Measurements from ENCODE around the gene PGR. TPM values are rescaled to one million over a fixed set of nuclear protein-coding genes. Genes with fewer than 3 reads are reported as not detected.

Gene PGR
- total RNA-seq, 4 donors from 2014 or later = 0.18 to 0.80 (median 0.53) TPM

DNA sequence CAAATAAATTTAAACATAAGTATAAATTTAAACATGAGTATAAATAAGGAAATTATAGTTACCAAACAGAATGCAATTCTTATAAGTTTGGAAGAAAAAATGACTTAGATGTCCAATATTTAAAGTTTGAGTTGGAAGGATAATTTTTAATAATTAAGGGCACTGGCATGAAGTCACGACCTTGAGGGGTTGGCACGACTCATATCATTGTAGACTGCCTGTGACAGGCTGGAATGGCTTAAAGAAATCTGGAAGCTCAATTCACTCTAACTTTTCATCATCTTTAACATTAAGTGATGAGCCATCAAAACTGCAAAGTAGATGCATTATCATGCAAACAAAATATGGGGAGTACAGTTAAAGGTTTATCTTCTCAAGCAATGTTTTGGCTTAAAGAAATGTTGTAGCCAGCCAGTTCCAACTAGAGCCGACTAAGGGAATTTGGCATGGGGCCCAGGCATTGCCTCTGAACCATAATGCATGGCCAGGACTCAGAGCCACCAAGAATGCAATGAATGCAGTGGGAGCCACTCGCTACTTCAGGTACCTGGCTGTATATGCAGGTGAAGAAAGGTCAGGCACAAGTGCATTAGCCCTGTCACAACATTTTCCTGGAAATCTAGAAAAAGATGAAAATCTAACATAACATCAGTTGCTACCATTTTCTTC, 33.4 kb downstream of the PGR start:
- no peaks in the 10 kb centered on the region for H3K36me3 ChIP-seq
- no peaks in the 10 kb centered on the region for H3K4me1 ChIP-seq
- H3K9me3 ChIP-seq = no peaks in the 10 kb centered on the region
- TF ChIP-seq POLR2AphosphoS5 (IDR thresholded peaks at IDR 0.05) (no peak), POLR2A (IDR thresholded peaks at IDR 0.05) (no peak), EP300 (IDR thresholded peaks at IDR 0.05) (no peak)
- DNase-seq (ENCODE audit: low spot score in 2 of 2) = no peak
- no peaks in the 10 kb centered on the region for H3K27me3 ChIP-seq
- 52% methylated on average over 4 of the region's 4 CpGs for WGBS
- no peak overlapping the region for H3K4me3 ChIP-seq
- no peak overlapping the region for H3K27ac ChIP-seq

GRCh38 chr11:101091781-101092180, 37.8 kb downstream of the PGR start:
- no peaks in the 10 kb centered on the region for H3K36me3 ChIP-seq
- H3K4me3 ChIP-seq = no peak overlapping the region
- TF ChIP-seq, protein P1, sequence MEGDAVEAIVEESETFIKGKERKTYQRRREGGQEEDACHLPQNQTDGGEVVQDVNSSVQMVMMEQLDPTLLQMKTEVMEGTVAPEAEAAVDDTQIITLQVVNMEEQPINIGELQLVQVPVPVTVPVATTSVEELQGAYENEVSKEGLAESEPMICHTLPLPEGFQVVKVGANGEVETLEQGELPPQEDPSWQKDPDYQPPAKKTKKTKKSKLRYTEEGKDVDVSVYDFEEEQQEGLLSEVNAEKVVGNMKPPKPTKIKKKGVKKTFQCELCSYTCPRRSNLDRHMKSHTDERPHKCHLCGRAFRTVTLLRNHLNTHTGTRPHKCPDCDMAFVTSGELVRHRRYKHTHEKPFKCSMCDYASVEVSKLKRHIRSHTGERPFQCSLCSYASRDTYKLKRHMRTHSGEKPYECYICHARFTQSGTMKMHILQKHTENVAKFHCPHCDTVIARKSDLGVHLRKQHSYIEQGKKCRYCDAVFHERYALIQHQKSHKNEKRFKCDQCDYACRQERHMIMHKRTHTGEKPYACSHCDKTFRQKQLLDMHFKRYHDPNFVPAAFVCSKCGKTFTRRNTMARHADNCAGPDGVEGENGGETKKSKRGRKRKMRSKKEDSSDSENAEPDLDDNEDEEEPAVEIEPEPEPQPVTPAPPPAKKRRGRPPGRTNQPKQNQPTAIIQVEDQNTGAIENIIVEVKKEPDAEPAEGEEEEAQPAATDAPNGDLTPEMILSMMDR (IDR thresholded peaks at IDR 0.05) = no peak
- TF ChIP-seq POLR2A (IDR thresholded peaks at IDR 0.05) (no peak), POLR2AphosphoS5 (IDR thresholded peaks at IDR 0.05) (no peak), EP300 (IDR thresholded peaks at IDR 0.05) (no peak)
- H3K9me3 ChIP-seq = no peaks in the 10 kb centered on the region
- H3K4me1 ChIP-seq = no peaks in the 10 kb centered on the region
- H3K27ac ChIP-seq = no peak overlapping the region
- WGBS = 84% methylated on average over 3 of the region's 3 CpGs
- DNase-seq (ENCODE audit: low spot score in 2 of 2) = no peak
- no peaks in the 10 kb centered on the region for H3K27me3 ChIP-seq

DNA sequence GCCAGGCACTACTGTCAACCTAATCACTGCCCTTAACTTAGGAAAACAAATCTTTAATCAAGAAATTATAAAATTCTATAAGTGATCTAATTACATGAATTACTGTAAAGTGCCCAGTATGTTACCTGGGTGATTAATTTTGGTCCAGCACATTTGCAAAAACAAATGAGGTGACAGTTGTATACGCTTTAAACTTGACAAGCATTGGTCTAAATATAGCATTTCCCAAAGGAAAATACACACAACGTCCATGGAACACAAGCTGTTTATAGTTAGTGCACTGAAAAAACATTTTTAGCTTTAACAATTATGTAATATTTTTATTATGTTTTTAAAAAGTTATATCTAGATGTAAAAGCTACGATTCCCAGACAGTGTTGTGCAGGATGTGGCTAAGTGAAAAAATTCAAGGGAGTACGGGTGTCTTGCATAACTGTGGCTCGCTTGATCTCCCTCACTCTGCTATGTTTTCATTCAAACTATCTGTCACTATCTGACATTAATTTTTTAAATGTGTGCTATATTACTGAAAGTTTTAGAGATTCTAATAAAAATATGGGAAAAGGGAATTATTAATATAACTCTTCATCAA, 38.8 kb downstream of the PGR start:
- Histone ChIP-seq H3K36me3 (no peaks in the 10 kb centered on the region), H3K27ac (no peak overlapping the region), H3K4me3 (no peak overlapping the region), H3K27me3 (no peaks in the 10 kb centered on the region), H3K4me1 (no peaks in the 10 kb centered on the region), H3K9me3 (no peaks in the 10 kb centered on the region)
- 61% methylated on average over 5 of the region's 5 CpGs for WGBS
- DNase-seq (ENCODE audit: low spot score in 2 of 2) = no peak
- TF ChIP-seq EP300 (IDR thresholded peaks at IDR 0.05) = no peak
- TF ChIP-seq POLR2A (IDR thresholded peaks at IDR 0.05) = no peak
- TF ChIP-seq, protein P1 (IDR thresholded peaks at IDR 0.05) = no peak
- no peak for TF ChIP-seq POLR2AphosphoS5 (IDR thresholded peaks at IDR 0.05)

- WGBS = 100% methylated on average over 1 of the region's 1 CpG
- H3K27ac ChIP-seq = no peak overlapping the region
- DNase-seq (ENCODE audit: low spot score in 2 of 2) = no peak
- TF ChIP-seq POLR2AphosphoS5 (IDR thresholded peaks at IDR 0.05) (no peak), POLR2A (IDR thresholded peaks at IDR 0.05) (no peak), EP300 (IDR thresholded peaks at IDR 0.05) (no peak)
- TF ChIP-seq, protein P1 (IDR thresholded peaks at IDR 0.05) = no peak
- no peaks in the 10 kb centered on the region for H3K27me3 ChIP-seq
- peaks cover 3% of the 10 kb centered on the region for H3K9me3 ChIP-seq
- peaks cover 6% of the 10 kb centered on the region for H3K36me3 ChIP-seq
- no peak overlapping the region for H3K4me3 ChIP-seq
- H3K4me1 ChIP-seq = no peaks in the 10 kb centered on the region
Observed at GRCh38 chr11:101083335-101083734, 46.3 kb downstream of the PGR start.

DNA sequence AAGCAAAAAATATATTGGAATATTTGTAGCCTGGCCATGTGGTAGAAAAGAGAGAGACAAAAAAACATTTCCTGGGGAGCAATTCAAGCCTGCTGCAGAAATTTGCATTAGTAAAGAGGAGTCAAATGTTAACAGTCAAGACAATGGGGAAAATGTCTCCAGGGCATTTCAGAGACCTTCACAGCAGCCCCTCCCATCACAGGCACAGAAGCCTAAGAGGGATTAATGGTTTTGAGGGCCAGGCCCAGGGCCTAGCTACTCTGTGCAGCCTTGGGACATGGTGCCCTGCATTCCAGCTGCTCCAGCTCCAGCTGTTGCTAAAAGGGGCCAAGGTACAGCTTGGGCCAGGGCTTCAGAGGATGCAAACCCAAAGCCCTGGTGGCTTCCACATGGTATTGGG, 46.8 kb downstream of the PGR start:
- Histone ChIP-seq H3K36me3 (peaks cover 6% of the 10 kb centered on the region), H3K27me3 (no peaks in the 10 kb centered on the region), H3K9me3 (peaks cover 3% of the 10 kb centered on the region), H3K27ac (no peak overlapping the region), H3K4me3 (no peak overlapping the region), H3K4me1 (no peaks in the 10 kb centered on the region)
- no peak for DNase-seq (ENCODE audit: low spot score in 2 of 2)
- TF ChIP-seq EP300 (IDR thresholded peaks at IDR 0.05) (no peak), POLR2AphosphoS5 (IDR thresholded peaks at IDR 0.05) (no peak), POLR2A (IDR thresholded peaks at IDR 0.05) (no peak)
- TF ChIP-seq, protein P1 (IDR thresholded peaks at IDR 0.05) = no peak

All from suprapubic skin (tissue), 4 donors.